HG03558 (cell line): ENCODE results near the gene CHRNA4.

Source experiments
- ATAC-seq: cut with Tn5 transposase; IDR thresholded peaks from one replicate; pipeline ENCODE4 v1.9.1; 2021; ENCODE audit warnings: moderate number of reproducible peaks; ENCODE audit not compliant: unreplicated experiment; ENCODE audit errors: extremely low read depth

CHRNA4 gene

DNA sequence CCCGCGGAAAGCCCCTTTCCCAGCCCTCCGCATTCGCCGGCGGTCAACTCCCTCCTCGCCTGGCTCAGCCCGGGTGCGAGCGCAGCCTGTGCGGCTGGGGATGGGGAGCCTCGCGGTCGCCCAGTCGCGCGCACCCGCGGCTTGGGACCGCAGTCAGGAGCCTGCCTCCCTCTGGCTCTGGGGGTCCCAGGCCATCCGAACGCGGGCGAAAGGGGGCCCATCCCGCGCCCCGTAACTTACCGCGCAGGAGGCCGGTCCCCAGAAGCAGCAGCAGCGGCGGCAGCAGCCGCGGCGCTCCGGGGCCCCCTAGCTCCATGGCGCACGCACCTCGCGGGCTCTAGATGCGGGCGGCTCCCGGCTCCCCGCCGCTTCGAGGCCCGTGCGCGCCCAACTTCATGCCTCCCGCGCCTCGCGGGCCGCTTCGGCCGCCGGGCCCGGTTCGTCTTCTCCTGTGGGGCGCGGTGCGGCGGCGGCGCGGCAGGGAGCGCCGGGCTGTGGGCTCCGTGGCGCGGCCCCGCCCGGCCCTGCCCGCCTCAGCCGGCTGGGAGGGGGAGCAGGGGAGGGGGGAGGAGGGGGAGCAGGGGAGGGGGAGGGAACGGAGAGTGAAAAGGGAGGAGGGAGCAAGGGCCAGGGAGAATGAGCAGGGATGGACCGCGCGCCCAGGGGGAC, at the start of gene CHRNA4:
Gene CHRNA4, minus strand, starts transcription at position 500 of the 669 bp plus-strand sequence. Its CDS starts 184 bp downstream, at position 316.
- ATAC-seq = no peak

DNA sequence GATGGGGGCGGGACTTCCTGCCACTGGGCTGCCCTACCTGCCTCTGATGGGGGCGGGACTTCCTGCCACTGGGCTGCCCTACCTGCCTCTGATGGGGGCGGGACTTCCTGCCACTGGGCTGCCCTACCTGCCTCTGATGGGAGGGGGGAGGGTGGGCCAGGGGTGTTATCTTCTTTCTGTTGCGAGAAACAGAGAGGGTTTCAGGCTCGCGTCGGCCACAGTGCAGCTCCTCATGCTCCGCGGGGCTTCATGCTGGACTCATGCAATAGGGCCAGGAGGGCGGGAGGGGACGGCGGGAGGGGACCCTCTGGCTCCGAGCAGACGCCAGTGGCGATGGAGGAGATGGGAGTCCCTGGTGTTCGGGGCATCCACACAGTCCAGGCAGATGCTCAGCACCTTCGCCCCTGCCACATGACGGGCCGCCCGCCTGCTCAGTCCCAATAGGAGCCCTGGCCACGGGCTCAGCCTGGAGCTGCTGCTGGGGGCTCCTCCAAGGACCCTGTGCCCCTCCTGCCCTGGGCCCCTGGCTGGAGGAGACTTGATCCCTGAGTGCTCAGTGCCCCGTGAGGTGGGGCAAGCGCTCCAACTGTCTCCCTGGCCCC, 48.8 kb upstream of the CHRNA4 start:
- no peak for ATAC-seq

DNA sequence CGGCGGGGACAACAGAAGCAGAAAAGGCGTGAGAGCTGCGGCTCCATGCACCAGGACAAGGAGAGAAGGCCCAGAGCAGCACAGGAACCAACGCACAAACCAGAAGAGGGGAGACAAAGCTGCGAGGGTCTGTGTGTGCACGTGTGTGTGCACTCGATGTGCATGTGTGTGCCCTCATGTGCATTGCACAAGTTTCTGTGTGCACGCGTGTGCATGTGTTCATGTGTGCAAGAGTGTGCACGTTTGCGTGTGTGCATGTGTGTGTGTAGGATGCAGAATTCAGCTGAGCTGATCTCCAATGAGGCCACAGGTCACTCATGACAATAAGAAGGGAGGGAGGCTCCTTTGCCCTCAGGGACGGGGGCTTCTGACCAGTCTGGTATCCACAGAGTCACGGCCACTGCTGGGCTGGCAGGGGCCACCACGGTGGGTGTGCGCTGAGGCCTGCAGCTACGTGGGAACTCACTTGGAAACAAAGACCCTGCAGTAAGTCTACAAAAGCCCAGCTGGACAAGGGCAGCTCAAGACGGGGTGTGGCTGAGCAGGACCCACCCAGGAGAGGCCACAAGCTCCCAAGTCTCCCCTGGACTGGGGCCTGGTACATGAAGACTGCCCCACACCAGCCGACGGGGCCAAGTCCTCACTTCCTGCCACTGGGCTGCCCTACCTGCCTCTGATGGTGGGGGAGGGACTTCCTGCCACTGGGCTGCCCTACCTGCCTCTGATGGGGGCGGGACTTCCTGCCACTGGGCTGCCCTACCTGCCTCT, 48.1 kb upstream of the CHRNA4 start:
- no peak for ATAC-seq

DNA sequence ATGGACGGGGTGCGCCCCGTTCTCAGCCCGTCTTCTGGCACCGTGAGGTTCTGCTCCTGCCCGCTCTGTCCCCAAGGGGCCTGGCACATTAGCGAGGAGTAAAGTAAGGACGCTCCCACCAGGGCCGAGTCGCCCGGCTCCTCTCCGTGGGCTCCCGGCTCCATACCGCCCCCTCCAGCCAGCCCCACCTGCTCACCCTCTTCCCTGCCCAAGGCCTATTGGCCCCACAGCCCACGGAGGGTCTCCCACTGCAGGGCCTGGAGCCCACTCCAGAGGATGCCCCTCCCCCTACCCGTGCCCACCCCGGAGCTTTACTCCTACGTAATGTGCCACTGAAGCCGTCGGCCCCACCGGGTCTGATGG, 47.5 kb upstream of the CHRNA4 start:
- no peak for ATAC-seq

DNA sequence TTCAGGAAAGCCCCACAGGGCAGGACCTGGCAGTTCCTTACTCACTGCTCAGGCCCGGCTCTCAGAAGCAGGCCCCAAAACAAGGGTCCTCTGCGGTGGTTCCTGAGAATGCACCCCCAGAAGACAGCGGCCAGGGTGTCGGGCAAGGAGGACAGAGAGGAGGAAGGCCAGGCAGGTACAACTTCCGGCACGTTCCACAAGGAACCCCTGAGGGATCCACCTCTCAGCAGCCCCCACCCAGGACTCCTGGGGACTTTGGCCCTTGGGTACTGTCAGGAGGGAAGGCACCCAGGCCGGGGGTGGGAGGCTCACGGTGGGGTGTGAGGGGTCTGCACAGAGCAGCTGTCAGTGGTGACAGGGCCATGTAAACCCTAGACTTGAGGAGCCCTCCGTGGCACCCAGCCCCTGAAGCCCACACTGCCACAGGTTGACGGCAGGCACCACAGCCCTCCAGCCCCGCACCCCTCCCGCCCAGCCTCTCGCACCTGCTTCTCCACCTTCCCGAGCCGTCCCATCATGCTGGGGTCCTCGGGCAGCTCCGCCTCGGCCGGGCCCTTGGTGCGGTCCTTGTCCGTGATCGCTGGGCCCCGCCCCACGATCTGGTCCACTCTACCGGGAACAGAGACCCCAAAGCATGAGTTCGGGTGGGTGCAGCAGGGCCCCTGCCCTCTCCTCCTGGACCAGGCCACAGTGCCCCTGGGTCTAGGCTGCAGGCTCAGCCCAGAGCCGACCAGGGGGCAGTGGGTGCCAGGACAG, 47.0 kb upstream of the CHRNA4 start:
- no peak for ATAC-seq

DNA sequence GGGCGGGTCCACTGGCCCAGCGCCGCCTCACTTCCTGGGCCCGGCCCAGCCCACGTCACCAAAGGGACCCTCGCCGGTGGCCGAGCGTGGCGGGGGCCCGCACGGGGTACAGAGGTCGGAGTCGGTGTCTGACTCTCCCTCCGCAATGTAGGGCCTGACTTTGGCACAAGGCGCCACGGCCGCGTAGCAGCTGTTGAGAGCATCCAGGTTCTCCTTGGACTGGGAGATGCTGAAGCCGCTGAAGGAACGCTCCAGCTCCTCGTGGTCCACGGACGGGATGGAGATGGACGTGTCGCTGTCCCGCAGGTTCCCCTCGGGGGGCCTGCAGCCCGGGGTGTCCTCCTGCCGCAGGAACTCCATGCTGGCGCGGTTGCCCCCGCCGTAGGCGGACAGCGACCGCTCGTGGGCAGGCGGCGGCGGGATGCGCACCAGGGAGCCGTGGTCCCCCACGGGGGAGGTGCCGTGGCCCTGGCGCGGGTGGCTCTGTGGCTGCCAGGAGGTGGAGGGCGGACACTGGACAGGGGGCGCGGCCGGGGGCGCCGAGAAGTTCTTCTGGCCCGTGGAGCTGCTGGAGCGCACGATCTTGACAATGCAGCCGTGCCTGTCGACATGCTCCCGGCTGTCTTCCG, 45.6 kb upstream of the CHRNA4 start:
- ATAC-seq = no peak

- ATAC-seq = no peak
Observed at GRCh38 chr20:63406011-63406410, 44.9 kb upstream of the CHRNA4 start.

DNA sequence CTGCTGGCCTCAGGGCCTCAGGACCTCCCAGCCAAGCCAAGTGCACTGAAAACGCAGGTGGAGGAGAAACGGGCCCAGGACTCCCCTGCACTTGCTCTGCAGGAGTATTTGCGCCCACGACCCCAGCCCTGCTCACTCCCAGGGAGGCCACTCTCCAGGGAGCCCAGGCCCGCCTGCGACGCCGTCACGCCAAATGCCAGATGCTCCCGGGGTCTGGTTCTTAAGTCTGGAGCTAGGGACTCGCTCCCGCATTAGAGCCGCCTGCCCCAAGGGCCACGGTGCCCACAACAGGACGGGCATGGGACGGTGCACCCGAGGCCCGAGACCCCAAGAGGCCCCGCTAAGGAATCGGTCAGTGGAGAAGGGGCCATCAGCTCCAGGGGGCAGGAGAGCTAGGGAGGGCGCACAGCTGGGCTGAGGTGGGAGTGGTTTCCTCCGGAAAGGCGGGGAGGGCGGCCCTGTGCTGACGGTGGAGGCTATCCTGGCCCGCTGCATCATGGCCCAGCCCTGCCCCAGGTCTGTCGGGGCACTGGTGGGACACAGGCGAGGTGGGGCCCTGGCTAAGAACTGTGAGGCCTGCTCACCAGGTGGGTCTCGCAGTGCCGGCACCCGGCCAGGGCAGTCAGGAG, 44.1 kb upstream of the CHRNA4 start:
- no peak for ATAC-seq

DNA sequence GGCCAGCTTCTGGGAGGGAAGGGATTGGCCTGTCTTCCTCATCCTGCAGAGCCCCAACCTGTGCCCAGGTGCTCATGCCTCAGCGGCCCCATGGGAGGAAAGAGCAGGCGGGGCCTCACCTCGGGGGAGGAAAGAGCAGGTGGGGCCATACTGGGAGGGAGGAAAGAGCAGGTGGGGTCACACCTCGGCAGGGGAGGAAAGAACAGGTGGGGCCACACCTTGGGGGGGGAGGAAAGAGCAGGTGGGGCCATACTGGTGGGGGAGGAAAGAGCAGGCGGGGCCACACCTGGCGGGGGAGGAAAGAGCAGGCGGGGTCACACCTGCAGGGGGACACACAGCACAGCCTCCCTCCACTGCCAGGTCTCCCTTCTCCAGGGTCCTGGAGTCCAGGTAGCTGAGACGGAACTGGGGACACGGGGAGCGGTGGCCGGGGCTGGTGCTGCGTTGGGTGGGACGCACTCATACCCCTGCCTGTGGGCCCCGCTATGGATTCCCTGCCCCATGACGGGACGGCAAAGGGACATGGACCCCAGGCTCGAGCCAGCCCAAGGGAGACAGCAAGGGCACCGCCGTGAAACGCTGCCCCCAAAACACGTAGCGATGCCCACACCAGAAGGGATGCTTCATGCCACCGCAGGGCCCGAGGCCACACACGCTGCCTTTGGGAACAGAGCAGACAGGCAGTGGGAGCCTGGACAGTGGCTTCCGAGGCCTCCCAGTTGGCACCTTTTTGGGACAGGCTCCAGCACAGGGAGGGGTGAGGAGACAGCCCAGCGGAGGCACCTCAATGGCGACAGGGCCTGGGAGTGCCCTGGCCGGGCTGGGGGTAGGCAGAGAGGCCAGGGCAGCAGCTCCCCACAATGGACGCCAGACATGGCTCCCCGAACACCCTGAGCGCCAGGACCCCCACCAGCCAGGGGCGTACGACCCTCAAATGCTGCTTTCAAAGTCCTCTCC, 43.3 kb upstream of the CHRNA4 start:
- no peak for ATAC-seq

GRCh38 chr20:63403403-63404105, 42.4 kb upstream of the CHRNA4 start:
- no peak for ATAC-seq

- ATAC-seq = no peak
Observed at GRCh38 chr20:63402860-63403220, 41.7 kb upstream of the CHRNA4 start.

DNA sequence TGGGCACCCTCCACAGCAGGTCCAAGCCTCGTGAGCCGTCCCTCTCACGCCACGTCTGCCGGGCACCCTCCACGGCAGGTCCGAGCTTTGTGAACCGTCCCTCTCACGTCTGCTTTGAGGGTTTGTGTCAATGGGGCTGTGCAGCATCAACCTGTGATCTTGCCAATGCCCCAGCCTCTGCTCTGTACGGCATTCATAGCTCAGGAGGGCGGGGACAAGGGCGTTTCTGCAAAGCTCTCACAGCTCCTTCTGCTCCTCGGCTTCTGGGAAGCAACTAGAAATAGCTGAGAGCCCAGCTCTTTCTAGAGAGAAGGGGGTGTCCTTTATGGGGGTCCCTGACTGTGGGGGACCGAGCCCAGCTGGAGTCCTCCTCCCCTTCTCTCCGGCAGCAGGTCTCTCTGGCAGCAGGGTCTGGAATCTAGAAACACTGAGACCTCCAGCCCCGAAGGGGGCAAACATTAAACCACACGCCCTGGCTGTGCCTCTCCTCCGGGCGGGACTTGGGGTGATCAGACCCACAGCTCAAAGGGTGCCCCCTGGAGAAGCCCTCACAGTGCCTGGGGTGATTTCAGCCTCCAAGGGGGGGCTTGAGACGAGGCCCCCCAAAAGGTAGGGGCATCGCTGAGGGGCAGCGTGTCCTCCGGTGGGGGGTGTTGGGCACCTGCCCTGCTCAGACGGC, 41.2 kb upstream of the CHRNA4 start:
- no peak for ATAC-seq

GRCh38 chr20:63401384-63402110, 40.4 kb upstream of the CHRNA4 start:
- no peak for ATAC-seq

- no peak for ATAC-seq
Observed at GRCh38 chr20:63400486-63401210, 39.5 kb upstream of the CHRNA4 start.

- no peak for ATAC-seq
Observed at GRCh38 chr20:63399596-63400375, 38.6 kb upstream of the CHRNA4 start.
